NB4 (cell line): ENCODE results near the gene ZNF83.

Source experiments
- CTCF ChIP-seq: IDR thresholded peaks from one replicate; pipeline ENCODE4 v1.5.1; 2012; ENCODE audit warnings: low read depth, low read length
- POLR2A ChIP-seq: IDR thresholded peaks from 2 replicates; pipeline ENCODE4 v1.6.1; 2011; ENCODE audit warnings: mild to moderate bottlenecking; ENCODE audit not compliant: insufficient read length; ENCODE audit errors: extremely low read depth

- TF ChIP-seq CTCF: no peak
- TF ChIP-seq POLR2A: no peak
Measured at GRCh38 chr19:52639996-52640395, 1.8 kb upstream of the ZNF83 start.
